ENCODE measurements around the gene GFI1B. TPM values are rescaled to one million over a fixed set of nuclear protein-coding genes. Genes with fewer than 3 reads are reported as not detected.

The GFI1B gene
- total RNA-seq, 1 experiment from 2014 or later, result 0.77 TPM

- Mint-ChIP-seq H3K9me3 (no peaks in the 10 kb centered on the region), H3K27me3 (ENCODE audit: low read depth) (no peaks in the 10 kb centered on the region), H3K27ac (no peak overlapping the region), H3K4me3 (no peak overlapping the region), H3K36me3 (no peaks in the 10 kb centered on the region), H3K4me1 (peaks cover 44% of the 10 kb centered on the region)
- DNase-seq (ENCODE audit: low spot score), result no peak
- CTCF ChIA-PET, result interaction anchor here (1.2 kb wide), 1 partner anchor 39 kb away, joined by 3 read pairs; no protein-coding TSS in a partner anchor
- no peak for ATAC-seq
- no peak for TF ChIP-seq PREB (CRISPR knock-in tag; IDR thresholded peaks at IDR 0.05; ENCODE audit: borderline replicate concordance)
- TF ChIP-seq SMAD3 (CRISPR knock-in tag; IDR thresholded peaks at IDR 0.05; ENCODE audit: borderline replicate concordance), result no peak
- no peak for TF ChIP-seq ZNF396 (CRISPR knock-in tag; IDR thresholded peaks at IDR 0.05; ENCODE audit: borderline replicate concordance)
- no peak for TF ChIP-seq HMGA2 (CRISPR knock-in tag; IDR thresholded peaks at IDR 0.05)
- no peak for TF ChIP-seq CREB1 (CRISPR knock-in tag; IDR thresholded peaks at IDR 0.05)
- no peak for TF ChIP-seq MLX (CRISPR knock-in tag; IDR thresholded peaks at IDR 0.05)
- TF ChIP-seq ZNF671 (CRISPR knock-in tag; IDR thresholded peaks at IDR 0.05), result no peak
- TF ChIP-seq FOXK1 (CRISPR knock-in tag; IDR thresholded peaks at IDR 0.05), result no peak
- TF ChIP-seq OVOL2 (CRISPR knock-in tag; IDR thresholded peaks at IDR 0.05; ENCODE audit: borderline replicate concordance), result no peak
- no peak for TF ChIP-seq ELF4 (CRISPR knock-in tag; IDR thresholded peaks at IDR 0.05; ENCODE audit: low read depth)
- TF ChIP-seq USF1 (CRISPR knock-in tag; IDR thresholded peaks at IDR 0.05), result no peak
- TF ChIP-seq ZSCAN18 (CRISPR knock-in tag; IDR thresholded peaks at IDR 0.05), result no peak
- no peak for TF ChIP-seq ZNF232 (CRISPR knock-in tag; IDR thresholded peaks at IDR 0.05)
- TF ChIP-seq ZNF121 (CRISPR knock-in tag; IDR thresholded peaks at IDR 0.05), result no peak
- TF ChIP-seq NR2C2 (CRISPR knock-in tag; IDR thresholded peaks at IDR 0.05), result no peak
- no peak for TF ChIP-seq ZMAT4 (CRISPR knock-in tag; IDR thresholded peaks at IDR 0.05)
- POLR2A ChIA-PET, result no interaction called here
Observed at GRCh38 chr9:132939169-132939568, 39.3 kb upstream of the GFI1B start.

- POLR2A ChIA-PET, result no interaction called here
- Mint-ChIP-seq H3K4me3 (peak overlapping the region; percentile 84), H3K27me3 (ENCODE audit: low read depth) (no peaks in the 10 kb centered on the region), H3K36me3 (no peaks in the 10 kb centered on the region), H3K27ac (peak overlapping the region; percentile 9; the same call in 1 of the 2 replicates), H3K4me1 (peaks cover 61% of the 10 kb centered on the region), H3K9me3 (no peaks in the 10 kb centered on the region)
- CTCF ChIA-PET, result no interaction called here
- DNase-seq (ENCODE audit: low spot score) (no peak), ATAC-seq (no peak)
- TF ChIP-seq ZNF121 (CRISPR knock-in tag; IDR thresholded peaks at IDR 0.05) (no peak), FOXJ3 (CRISPR knock-in tag; IDR thresholded peaks at IDR 0.05; ENCODE audit: borderline replicate concordance) (no peak), ZNF219 (CRISPR knock-in tag; IDR thresholded peaks at IDR 0.05; ENCODE audit: borderline replicate concordance) (no peak), ZNF281 (CRISPR knock-in tag; IDR thresholded peaks at IDR 0.05) (no peak), ZMAT4 (CRISPR knock-in tag; IDR thresholded peaks at IDR 0.05) (no peak), FOXK1 (CRISPR knock-in tag; IDR thresholded peaks at IDR 0.05) (no peak), ZBTB21 (CRISPR knock-in tag; IDR thresholded peaks at IDR 0.05; ENCODE audit: borderline replicate concordance) (no peak), GABPB1 (CRISPR knock-in tag; IDR thresholded peaks at IDR 0.05) (no peak), NR1H2 (CRISPR knock-in tag; IDR thresholded peaks at IDR 0.05) (no peak), STAT6 (CRISPR knock-in tag; conservative IDR thresholded peaks at IDR 0.05; ENCODE audit: low read depth) (no peak), JAZF1 (CRISPR knock-in tag; IDR thresholded peaks at IDR 0.05) (no peak), MXD4 (CRISPR knock-in tag; IDR thresholded peaks at IDR 0.05; ENCODE audit: borderline replicate concordance) (no peak), SP1 (CRISPR knock-in tag; conservative IDR thresholded peaks at IDR 0.05) (no peak)
Observed at GRCh38 chr9:132942541-132943182, 35.8 kb upstream of the GFI1B start.

Measured in WTC11 (cell line).